Astrocyte of the cerebellum (primary cell): Measurements from ENCODE around the gene AARS2.

Source experiments
- DNase-seq: peaks from one replicate; pipeline ENCODE4 v3.0.0-alpha.2; 2011; ENCODE audit warnings: low read depth
- H3K4me3 ChIP-seq: 2 replicates; pipeline ENCODE4 v1.5.1; 2011; ENCODE audit warnings: mild to moderate bottlenecking, low read depth, low read length, moderate library complexity
- in situ Hi-C: cut with HindIII; loops from 2 replicates; pipeline ENCODE4 v1.10.0; 2017; ENCODE audit warnings: low sequenced_read_pairs
- TF ChIP-seq, protein P1 (sequence below): IDR thresholded peaks from 2 replicates; pipeline ENCODE4 v1.5.1; 2012; ENCODE audit warnings: low read length, low read depth, moderate library complexity, mild to moderate bottlenecking; ENCODE audit errors: missing control alignments

Gene AARS2

DNA sequence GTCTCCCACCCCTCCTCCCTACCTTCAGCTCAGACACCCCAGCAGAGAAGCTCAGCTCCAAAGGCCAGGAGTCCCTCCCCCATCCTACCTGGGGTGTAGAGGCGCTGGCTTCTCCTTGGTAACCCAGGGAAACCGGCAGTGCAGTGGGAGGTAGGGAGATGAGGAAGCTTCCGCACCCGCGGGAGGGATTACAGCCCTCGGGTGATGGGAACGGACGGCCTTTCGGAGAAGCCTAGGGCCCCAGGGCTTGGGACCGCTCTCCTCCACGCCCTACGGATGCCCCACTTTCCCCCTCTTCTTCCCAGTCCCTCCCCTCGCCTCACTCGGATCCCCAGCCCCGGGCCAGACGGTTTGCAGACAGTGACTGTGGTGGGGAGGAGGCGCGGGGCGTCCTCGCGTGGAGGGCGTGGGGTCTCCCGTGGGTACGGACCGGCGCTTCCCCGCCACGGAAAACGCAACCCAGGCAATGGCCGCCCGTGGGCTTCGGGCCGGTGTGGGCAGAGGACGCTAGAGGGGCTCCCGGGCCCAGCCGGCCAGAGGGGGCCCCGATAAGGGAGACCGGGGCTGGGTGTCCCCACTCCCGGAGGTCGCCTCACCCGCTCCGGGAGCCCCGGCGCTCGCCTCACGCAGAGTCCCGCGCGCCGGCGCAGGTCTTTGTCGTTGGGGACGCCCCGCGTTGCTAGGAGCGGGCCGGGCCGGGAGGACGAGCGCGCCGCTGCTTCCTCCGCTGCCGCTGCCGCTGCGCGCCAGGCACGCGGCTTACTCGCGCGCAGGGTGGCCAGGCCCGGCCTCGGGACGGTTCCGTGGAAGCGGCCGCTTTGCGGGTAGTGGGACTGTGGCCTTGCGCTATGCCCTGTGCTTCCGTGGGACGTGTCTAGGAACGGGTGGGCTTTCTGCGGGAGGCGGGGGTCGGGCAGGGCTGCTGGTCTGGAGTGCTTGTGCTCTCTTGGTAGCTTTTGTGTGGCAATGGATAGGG, 15.8 kb downstream of the AARS2 start:
- no peak for DNase-seq
- peak overlapping the region; percentile 38 for H3K4me3 ChIP-seq
- TF ChIP-seq, protein P1, sequence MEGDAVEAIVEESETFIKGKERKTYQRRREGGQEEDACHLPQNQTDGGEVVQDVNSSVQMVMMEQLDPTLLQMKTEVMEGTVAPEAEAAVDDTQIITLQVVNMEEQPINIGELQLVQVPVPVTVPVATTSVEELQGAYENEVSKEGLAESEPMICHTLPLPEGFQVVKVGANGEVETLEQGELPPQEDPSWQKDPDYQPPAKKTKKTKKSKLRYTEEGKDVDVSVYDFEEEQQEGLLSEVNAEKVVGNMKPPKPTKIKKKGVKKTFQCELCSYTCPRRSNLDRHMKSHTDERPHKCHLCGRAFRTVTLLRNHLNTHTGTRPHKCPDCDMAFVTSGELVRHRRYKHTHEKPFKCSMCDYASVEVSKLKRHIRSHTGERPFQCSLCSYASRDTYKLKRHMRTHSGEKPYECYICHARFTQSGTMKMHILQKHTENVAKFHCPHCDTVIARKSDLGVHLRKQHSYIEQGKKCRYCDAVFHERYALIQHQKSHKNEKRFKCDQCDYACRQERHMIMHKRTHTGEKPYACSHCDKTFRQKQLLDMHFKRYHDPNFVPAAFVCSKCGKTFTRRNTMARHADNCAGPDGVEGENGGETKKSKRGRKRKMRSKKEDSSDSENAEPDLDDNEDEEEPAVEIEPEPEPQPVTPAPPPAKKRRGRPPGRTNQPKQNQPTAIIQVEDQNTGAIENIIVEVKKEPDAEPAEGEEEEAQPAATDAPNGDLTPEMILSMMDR = no peak
- in situ Hi-C loops = no loop called here

DNA sequence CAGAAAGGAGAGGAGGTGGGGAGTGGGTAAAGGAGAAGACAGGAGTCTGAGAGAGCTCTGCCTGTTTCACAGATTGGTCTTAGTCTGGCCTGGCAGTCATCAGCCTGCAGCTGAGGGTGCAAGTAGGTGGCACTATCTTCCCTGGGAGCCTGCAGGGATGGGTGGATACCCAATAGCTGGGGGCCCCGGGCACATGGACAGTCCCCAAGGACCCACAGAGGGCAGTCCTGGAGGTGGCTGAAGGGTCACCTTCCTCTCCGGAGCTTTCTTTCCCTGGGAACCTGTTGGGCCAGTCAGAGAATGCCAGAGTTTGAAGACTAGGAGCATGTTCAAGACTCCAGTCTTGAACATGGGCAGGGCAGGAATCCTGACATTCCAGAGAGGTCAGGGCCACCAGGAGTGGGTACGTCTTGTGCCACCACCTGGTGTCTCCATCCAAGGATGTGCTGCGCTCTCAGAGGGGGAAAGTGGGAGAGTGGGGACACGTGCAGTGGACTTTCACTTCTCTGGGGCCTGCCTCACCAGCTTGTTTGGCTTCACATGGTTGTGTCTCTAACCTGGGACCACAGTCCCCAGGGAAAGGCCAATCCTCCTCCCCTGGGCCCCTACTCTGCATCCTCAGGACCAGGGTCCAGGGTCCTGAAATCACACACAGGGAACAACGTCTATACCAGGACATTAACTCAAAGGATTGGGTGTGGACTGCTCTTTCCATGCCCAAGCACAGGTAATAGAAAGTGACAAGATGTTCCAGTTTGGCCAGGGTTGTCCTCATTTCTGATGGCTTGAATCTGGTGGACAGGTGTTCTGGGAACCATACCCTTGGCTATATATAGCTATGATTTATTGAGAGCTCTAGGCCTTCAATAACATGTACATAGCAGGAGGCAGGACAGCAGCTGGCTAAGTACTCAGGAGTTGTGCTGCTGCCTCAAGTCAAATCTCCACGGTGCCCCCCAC, 18.0 kb downstream of the AARS2 start:
- H3K4me3 ChIP-seq = no peak overlapping the region
- TF ChIP-seq, protein P1 = no peak
- no peak for DNase-seq
- in situ Hi-C loops = no loop called here

DNA sequence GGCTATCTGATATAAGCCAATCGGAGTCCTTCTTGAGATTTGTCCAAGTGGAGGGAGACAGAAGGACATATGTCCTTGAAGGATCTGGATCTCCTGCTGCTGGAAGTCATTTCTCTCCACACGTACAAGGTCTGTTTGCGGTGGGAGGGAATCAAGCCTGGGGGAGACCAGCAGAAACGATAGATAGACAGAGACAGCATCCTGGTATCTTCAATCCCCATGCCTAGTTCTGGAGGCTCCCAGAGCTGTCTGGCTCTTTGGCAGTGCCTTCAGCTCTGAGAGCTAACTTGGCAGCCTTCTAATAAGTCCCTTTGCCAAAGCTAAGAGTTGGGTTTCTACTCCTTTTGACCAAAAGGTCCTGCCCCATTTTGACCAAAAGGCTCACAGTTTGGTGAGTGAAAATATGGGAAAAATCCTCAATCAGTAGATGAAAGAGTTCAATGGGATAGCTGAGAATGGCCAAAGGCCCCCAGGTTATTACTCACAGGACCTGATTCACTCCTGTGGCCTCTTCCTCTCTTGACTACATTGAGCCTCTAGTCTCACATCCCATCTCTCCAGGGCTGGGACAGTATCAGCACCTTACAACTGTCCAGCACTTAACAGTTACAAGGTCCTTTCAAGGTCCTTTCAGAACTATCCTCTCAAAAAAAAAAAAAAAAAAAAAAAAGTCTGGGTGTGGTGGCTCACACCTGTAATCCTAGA, 20.3 kb downstream of the AARS2 start:
- no peak overlapping the region for H3K4me3 ChIP-seq
- in situ Hi-C loops = no loop called here
- TF ChIP-seq, protein P1 = no peak
- DNase-seq = no peak

DNA sequence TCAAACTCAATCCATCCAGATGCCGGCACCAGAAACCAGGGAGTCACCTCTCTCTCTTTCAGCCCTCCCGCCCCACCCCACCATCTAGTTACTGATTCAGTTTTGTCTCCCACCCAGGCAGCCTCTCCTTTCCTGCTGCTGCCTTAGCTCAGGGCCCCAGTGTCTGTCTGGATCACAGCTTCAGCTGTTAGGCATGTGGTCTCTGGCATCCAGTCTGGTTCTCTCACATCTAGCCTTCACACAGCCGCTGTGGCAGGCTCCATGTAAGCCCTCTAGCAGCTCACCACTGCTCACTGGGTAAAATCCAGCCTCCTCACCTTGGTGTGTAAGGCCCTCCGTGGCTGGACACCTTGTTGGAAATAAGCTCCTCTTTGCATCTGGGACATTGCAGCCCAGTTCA, 21.3 kb downstream of the AARS2 start:
- no peak for DNase-seq
- TF ChIP-seq, protein P1 = no peak
- in situ Hi-C loops = no loop called here
- no peak overlapping the region for H3K4me3 ChIP-seq

DNA sequence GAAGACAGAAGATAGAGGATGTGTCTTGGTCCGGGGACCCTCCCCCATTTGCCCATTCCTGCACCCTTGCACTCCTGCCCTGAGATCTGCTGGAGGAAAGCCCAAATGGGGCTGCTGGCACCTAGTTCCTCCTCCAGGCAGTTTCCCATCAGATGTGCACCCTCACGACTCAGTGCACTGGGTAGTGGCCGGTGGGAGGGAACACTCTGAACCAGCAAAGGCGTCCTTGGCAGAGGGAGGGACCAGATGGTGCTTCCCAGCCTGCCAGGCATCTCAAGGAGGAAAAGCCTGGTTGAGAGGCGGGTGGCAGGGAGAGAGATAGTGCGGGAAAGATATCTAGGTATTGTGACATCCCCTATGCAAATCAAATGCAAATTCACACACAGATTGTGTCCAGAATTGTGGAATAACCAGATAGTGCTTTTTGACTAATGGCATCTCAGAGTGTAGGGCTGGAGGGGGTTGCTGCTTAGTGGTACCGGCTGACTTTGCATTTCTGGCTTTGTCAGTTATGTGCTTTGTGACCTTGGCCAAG, 23.4 kb downstream of the AARS2 start:
- in situ Hi-C loops = no loop called here
- TF ChIP-seq, protein P1 = no peak
- H3K4me3 ChIP-seq = no peak overlapping the region
- DNase-seq = no peak

DNA sequence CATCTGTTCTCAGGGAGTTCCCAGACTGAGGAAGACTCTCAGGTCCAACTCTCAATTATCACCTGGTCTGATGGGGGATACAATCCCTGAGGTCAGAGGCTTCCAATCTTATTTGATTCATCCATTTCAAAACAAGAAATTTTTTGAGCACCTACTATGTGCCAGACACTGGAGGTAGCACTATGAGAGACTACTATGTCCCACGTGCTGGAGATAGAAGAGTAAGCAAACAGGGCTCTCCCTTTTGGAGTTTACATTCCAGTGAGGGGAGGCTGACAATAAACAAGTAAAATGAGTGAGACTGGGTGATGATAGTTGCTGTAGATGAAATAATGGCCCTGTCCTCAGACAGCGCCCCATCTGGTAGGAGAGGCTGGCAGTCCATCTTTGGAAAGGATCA, 26.4 kb downstream of the AARS2 start:
- DNase-seq = no peak
- in situ Hi-C loops = no loop called here

More for the DNA sequence above, 26.4 kb downstream of the AARS2 start:
- no peak overlapping the region for H3K4me3 ChIP-seq
- TF ChIP-seq, protein P1 = no peak
